H1 (cell line): Measurements from ENCODE around the gene CIDEA. TPM values are rescaled to one million over a fixed set of nuclear protein-coding genes. Genes with fewer than 3 reads are reported as not detected.

ENCODE experiments used
- polyA plus RNA-seq, 7 experiments: library from polyadenylated mRNA; depleted of rRNA in 3 of 7; stranded (reverse) in 5 of 7; unstranded in 2 of 7; fragments of >200 nt in 5 of 7; fragments of 200-250 nt in 2 of 7; gene quantifications; 1 replicate in 5 of 7; 2 replicates in 1 of 7; 4 replicates in 1 of 7; pipeline versions ENCODE4 v1.2.1 to v1.2.3, GENCODE V29; 2011 to 2013; ENCODE audit warnings: missing spikeins in 2 of 7, mixed read lengths in 2 of 7
- small RNA-seq: library from polyadenylated mRNA; stranded (forward); fragments of <200 nt; extraction: miRNeasy Mini kit (QIAGEN cat#:217004); gene quantifications from one replicate; pipeline ENCODE3, GENCODE V24; 2013; ENCODE audit not compliant: insufficient read depth
- total RNA-seq: library from RNA; stranded (reverse); fragmentation: NEBNext Ultra II Directional; extraction: Animal tissue kit (Norgen Biotek cat#: 25700); gene quantifications from 2 replicates; pipeline ENCODE4 v1.2.1, GENCODE V29; 2021

Gene CIDEA
- total and polyA plus RNA-seq, 2 of the 8 experiments (the other 6 are each of a cell fraction or from before 2014, with no cell fraction given), result not detected

Small RNA genes within 50 kb of the gene (small RNA-seq; reads per million reads assigned to genes)
- gene RNU6-170P, result not detected

Other genes starting within 250 kb of the CIDEA start
- not detected in 2 replicates for gene ANKRD62, start 160.5 kb upstream of the CIDEA start, total RNA-seq
- not detected in 2 replicates for gene ANKRD62, start 160.5 kb upstream of the CIDEA start, polyA plus RNA-seq (2011; rRNA removed)
- gene TUBB6, start 53.9 kb downstream of the CIDEA start, total RNA-seq, result 126 and 128 TPM in 2 replicates
- gene TUBB6, start 53.9 kb downstream of the CIDEA start, polyA plus RNA-seq (2011; rRNA removed), result 223 and 288 TPM in 2 replicates
- 81.7 and 84.8 TPM in 2 replicates for gene AFG3L2, start 122.9 kb downstream of the CIDEA start, total RNA-seq
- 27.0 and 29.7 TPM in 2 replicates for gene AFG3L2, start 122.9 kb downstream of the CIDEA start, polyA plus RNA-seq (2011; rRNA removed)
- 10.3 and 11.0 TPM in 2 replicates for gene PRELID3A, start 153.6 kb downstream of the CIDEA start, total RNA-seq
- gene PRELID3A, start 153.6 kb downstream of the CIDEA start, polyA plus RNA-seq (2011; rRNA removed), result 7.1 and 10.1 TPM in 2 replicates